Measurements from ENCODE around the gene CAND2.

The CAND2 gene

DNA sequence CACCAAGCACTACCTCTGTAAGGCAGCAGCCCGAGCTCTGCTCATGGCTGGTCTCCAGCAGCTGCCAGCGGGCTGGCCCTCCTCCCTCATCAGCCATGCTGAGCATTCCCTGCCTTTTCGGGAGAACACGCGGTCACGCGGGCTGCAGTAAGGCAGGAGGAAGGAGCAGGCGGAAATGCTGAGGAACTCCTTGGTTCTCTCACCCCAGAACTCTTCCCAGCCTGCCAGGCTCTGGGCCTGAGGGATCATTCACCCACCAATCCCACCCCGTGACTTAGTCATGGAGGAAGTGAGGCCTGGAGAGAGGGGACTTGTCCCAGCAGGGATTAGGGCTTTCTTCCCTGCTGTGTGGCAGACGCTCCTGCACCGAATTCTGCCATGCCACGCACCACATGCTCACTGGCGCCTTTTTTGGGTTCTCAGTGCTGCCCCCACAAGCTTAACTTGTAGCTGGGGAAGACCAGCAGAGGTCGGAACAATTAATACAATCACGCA, 87.8 kb downstream of the CAND2 start:
- DNase-seq (ENCODE audit: low read depth), result peak; percentile 55
- H3K4me3 ChIP-seq (ENCODE audit: low read length), result no peak overlapping the region
- TF ChIP-seq, protein P1, sequence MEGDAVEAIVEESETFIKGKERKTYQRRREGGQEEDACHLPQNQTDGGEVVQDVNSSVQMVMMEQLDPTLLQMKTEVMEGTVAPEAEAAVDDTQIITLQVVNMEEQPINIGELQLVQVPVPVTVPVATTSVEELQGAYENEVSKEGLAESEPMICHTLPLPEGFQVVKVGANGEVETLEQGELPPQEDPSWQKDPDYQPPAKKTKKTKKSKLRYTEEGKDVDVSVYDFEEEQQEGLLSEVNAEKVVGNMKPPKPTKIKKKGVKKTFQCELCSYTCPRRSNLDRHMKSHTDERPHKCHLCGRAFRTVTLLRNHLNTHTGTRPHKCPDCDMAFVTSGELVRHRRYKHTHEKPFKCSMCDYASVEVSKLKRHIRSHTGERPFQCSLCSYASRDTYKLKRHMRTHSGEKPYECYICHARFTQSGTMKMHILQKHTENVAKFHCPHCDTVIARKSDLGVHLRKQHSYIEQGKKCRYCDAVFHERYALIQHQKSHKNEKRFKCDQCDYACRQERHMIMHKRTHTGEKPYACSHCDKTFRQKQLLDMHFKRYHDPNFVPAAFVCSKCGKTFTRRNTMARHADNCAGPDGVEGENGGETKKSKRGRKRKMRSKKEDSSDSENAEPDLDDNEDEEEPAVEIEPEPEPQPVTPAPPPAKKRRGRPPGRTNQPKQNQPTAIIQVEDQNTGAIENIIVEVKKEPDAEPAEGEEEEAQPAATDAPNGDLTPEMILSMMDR (conservative IDR thresholded peaks at IDR 0.05; ENCODE audit: low read length), result 0 out of 2 replicates have a peak, but pooled peaks have one; percentile 12
